Naive thymus-derived CD8-positive, alpha-beta T cell (primary cell): ENCODE data around the gene GNL1. TPM values are rescaled to one million over a fixed set of nuclear protein-coding genes. Genes with fewer than 3 reads are reported as not detected.

Source experiments
- ATAC-seq, 2 donors: fragments of 150-1000 bp; cut with Tn5 transposase in 1 of 2; sonication (Bioruptor Pico), chemical (Tn5 transposase) in 1 of 2; 1 replicate in 1 of 2; 2 replicates in 1 of 2; pipeline ENCODE4 v1.10.0; 2021; ENCODE audit warnings: mild to moderate bottlenecking in 2 of 2, moderate library complexity in 2 of 2
- POLR2A ChIA-PET: fragments of 350-600 bp; sonication (Branson Sonifier 250); formaldehyde crosslinking; loops from one replicate; lab custom pipeline; 2021; ENCODE audit warnings: antibody characterized with exemption; lab: Charles Lee
- DNase-seq, 10 donors: peaks; one replicate each; pipeline versions ENCODE4 v3.0.0 to v3.0.0-alpha.2; 2020 to 2022
- H3K27ac Mint-ChIP-seq, 10 donors: one replicate each; pipeline ENCODE4 v1.8.0; 2020 to 2022; ENCODE audit warnings: mild to moderate bottlenecking in 10 of 10, mixed read lengths in 10 of 10, moderate library complexity in 4 of 10, inconsistent platforms in 1 of 10
- H3K27me3 Mint-ChIP-seq, 5 donors: one replicate each; pipeline ENCODE4 v1.8.0; 2021 to 2022; ENCODE audit warnings: mixed read lengths in 5 of 5
- H3K36me3 Mint-ChIP-seq, 3 donors: one replicate each; pipeline ENCODE4 v1.8.0; 2020 to 2022; ENCODE audit warnings: mixed read lengths in 3 of 3, mild to moderate bottlenecking in 2 of 3, inconsistent platforms in 1 of 3
- H3K4me1 Mint-ChIP-seq, 4 donors: one replicate each; pipeline ENCODE4 v1.8.0; 2021 to 2022; ENCODE audit warnings: mixed read lengths in 4 of 4
- H3K4me3 Mint-ChIP-seq, 10 donors: one replicate each; pipeline ENCODE4 v1.8.0; 2020 to 2022; ENCODE audit warnings: mild to moderate bottlenecking in 10 of 10, mixed read lengths in 10 of 10, moderate library complexity in 6 of 10, inconsistent platforms in 1 of 10
- H3K9me3 Mint-ChIP-seq, 9 donors: one replicate each; pipeline ENCODE4 v1.8.0; 2020 to 2022; ENCODE audit warnings: mixed read lengths in 9 of 9, mild to moderate bottlenecking in 3 of 9, inconsistent platforms in 1 of 9, moderate library complexity in 1 of 9
- microRNA-seq: library from miRNA; unstranded; fragments of <30 nt; microRNA quantifications from one replicate; pipeline ENCODE4 v1.2.0, GENCODE V29; 2022; ENCODE audit warnings: borderline microRNAs expressed
- polyA plus RNA-seq, 3 donors: library from polyadenylated mRNA; unstranded; fragments of 300-500 nt; fragmentation: Illumina TruSeq; gene quantifications; one replicate each; pipeline ENCODE4 v1.2.3, GENCODE V29; 2021
- total RNA-seq, 8 experiments: library from RNA in 2 of 8; stranded (reverse) in 2 of 8; gene quantifications; one replicate each; pipeline ENCODE4 v1.2.3 and lab custom pipeline; 2021 to 2026

Gene GNL1
- total and polyA plus RNA-seq, 5 experiments from 2014 or later, result 24.7 to 80.7 (median 34.1) TPM

DNA sequence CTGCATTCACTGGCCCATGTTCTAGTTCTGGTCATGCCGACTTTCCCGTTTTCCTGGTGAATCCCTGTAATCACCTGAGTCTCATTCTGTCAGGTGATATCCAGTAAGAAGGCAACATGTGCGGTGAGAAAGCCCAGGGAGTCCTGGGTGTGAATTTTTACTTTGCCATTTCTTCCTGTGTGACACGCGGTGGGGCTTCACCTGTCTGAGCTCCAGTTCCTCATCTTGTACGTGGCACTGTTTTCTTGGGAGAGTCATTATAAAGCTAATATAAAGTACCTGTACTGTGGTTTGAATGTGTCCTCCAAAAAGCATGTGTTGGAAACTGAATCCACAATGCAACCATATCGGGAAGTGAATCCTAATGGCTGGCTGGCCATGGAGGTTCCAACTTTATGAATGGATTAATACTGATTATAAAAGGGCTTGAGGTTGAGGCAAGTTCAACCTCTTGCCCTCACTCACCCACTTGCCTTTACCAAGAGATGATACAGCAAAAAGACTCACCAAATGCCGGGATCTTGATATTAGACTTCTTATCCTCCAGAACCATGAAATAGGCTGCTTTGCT, 61.9 kb downstream of the GNL1 start:
- H3K4me1 Mint-ChIP-seq, result peaks cover 49 to 83% (median 73%) of the 10 kb centered on the region in 4 donors
- H3K36me3 Mint-ChIP-seq, result peaks cover 19 to 50% (median 30%) of the 10 kb centered on the region in 3 donors
- H3K27ac Mint-ChIP-seq, result peak overlapping the region; percentile 87 to 100 (median 95)
- DNase-seq (peak in 4 of 10 donors; percentile 17 to 43 (median 33)), ATAC-seq (no peak)
- H3K27me3 Mint-ChIP-seq, result no peaks in the 10 kb centered on the region
- peak overlapping the region; percentile 81 to 100 (median 98) for H3K4me3 Mint-ChIP-seq
- POLR2A ChIA-PET, result interaction anchor here (0.6 to 12.2 kb wide), 13 partner anchors 12 to 376 kb away, joined by 3 to 540 read pairs (median 15); partner anchors contain the start of genes GNL1, MDC1 and PRR3
- H3K9me3 Mint-ChIP-seq, result no peaks in the 10 kb centered on the region

DNA sequence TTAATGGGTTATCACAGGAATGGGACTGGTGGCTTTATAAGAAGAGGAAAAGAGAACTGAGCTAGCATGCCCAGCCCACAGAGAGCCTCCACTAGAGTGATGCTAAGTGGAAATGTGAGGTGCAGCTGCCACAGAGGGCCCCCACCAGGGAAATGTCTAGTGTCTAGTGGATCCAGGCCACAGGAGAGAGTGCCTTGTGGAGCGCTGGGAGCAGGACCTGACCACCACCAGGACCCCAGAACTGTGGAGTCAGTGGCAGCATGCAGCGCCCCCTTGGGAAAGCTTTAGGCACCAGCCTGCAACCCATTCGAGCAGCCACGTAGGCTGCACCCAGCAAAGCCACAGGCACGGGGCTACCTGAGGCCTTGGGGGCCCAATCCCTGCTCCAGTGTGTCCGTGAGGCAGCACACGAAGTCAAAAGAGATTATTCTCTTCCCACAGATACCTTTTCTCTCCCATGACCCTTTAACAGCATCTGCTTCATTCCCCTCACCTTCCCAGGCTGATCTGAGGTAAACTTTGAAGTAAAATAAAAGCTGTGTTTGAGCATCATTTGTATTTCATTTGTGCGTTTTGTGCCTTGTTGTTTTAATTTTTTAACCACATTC, 62.5 kb downstream of the GNL1 start:
- peak in 5 of 10 donors; percentile 38 to 55 (median 50) for DNase-seq

DNA sequence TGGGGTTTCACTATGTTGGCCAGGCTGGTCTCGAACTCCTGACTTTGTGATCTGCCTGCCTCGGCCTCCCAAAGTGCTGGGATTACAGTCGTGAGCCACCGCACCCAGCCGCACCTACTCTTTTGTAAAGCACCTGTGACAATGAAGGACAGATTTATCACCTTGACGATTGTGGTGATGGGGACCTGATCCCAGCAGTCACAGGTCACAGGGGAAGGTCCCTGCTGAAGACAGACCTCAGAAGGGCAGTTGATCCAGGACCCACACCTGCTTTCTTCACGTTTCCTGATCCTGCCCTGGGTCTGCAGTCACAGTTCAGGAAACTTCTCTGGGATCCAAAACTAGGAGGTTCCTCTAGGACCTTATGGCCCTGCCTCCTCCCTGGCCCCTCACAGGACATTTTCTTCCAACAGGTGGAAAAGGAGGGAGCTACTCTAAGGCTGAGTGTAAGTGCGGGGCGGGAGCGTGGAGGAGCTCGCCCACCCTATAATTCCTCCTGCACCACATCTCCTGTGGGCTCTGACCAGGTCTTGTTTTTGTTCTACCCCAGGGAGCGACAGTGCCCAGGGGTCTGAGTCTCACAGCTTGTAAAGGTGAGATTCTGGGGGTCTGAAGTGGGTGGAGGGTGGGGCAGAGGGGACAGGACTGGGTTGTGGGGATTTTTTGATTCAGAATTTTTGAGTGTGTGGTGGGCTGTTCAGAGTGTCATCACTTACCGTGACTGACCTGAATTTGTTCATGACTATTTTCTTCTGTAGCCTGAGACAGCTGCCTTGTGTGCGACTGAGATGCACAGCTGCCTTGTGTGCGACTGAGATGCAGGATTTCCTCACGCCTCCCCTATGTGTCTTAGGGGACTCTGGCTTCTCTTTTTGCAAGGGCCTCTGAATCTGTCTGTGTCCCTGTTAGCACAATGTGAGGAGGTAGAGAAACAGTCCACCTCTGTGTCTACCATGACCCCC, 64.0 kb downstream of the GNL1 start:
- H3K9me3 Mint-ChIP-seq, result no peaks in the 10 kb centered on the region
- ATAC-seq, result peak in 1 of 2 donors; percentile 4

More for the DNA sequence above, 62.5 kb downstream of the GNL1 start:
- Mint-ChIP-seq H3K4me1 (peaks cover 52 to 87% (median 77%) of the 10 kb centered on the region in 4 donors), H3K27ac (peak overlapping the region; percentile 87 to 100 (median 95)), H3K4me3 (peak overlapping the region; percentile 81 to 100 (median 98)), H3K9me3 (no peaks in the 10 kb centered on the region), H3K27me3 (no peaks in the 10 kb centered on the region), H3K36me3 (peaks cover 22 to 52% (median 31%) of the 10 kb centered on the region in 3 donors)
- ATAC-seq, result peak in 1 of 2 donors; percentile 12
- POLR2A ChIA-PET, result interaction anchor here (0.6 to 12.2 kb wide), 17 partner anchors 11 to 377 kb away, joined by 3 to 540 read pairs (median 10); partner anchors contain the start of genes GNL1, MDC1, PPP1R10 and PRR3

More for the DNA sequence above, 64.0 kb downstream of the GNL1 start:
- H3K4me1 Mint-ChIP-seq, result peaks cover 54 to 86% (median 76%) of the 10 kb centered on the region in 4 donors
- peak overlapping the region; percentile 95 to 100 (median 99) for H3K4me3 Mint-ChIP-seq
- H3K36me3 Mint-ChIP-seq, result peaks cover 22 to 52% (median 31%) of the 10 kb centered on the region in 3 donors
- no peaks in the 10 kb centered on the region for H3K27me3 Mint-ChIP-seq
- peak in 5 of 10 donors; percentile 18 to 46 (median 35) for DNase-seq
- POLR2A ChIA-PET, result interaction anchor here (0.6 to 12.2 kb wide), 21 partner anchors 10 to 863 kb away, joined by 3 to 540 read pairs (median 10); partner anchors contain the start of genes ABCF1, GNL1, PRR3 and TUBB
- peak overlapping the region; percentile 84 to 100 (median 98) for H3K27ac Mint-ChIP-seq

Small RNAs within 50 kb of the gene (microRNA-seq; reads per million reads assigned to microRNA genes)
- 21.2 reads per million, percentile 42 among the genes with 10 or more reads in this experiment for gene MIR877

Other genes starting within 250 kb of the GNL1 start
- 10 to 100 TPM; 22.1 to 23.1 TPM for gene TRIM39, start 229.6 kb downstream of the GNL1 start, total RNA-seq
- gene TRIM39, start 229.6 kb downstream of the GNL1 start, polyA plus RNA-seq, result 10 to 100 TPM in 2 of 3 donors, 1 to 10 TPM in 1; 6.6 to 15.4 (median 12.7) TPM
- 10 to 100 TPM; 48.2 to 49.5 TPM for gene RPP21, start 211.3 kb downstream of the GNL1 start, total RNA-seq
- 10 to 100 TPM; 61.1 to 92.4 (median 73.6) TPM for gene RPP21, start 211.3 kb downstream of the GNL1 start, polyA plus RNA-seq
- 1,000 to 10,000 TPM; 1,291 to 1,305 TPM for gene HLA-E, start 67.0 kb downstream of the GNL1 start, total RNA-seq
- gene HLA-E, start 67.0 kb downstream of the GNL1 start, polyA plus RNA-seq, result 1,000 to 10,000 TPM; 2,699 to 2,977 (median 2,826) TPM
- gene PRR3, start 806 bp upstream of the GNL1 start, total RNA-seq, result 10 to 100 TPM; 28.4 to 28.9 TPM
- 10 to 100 TPM in 1 of 3 donors, 1 to 10 TPM in 2; 7.9 to 12.7 (median 8.6) TPM for gene PRR3, start 806 bp upstream of the GNL1 start, polyA plus RNA-seq
- 10 to 100 TPM; 68.6 to 71.3 TPM for gene ABCF1, start 15.0 kb upstream of the GNL1 start, total RNA-seq
- gene ABCF1, start 15.0 kb upstream of the GNL1 start, polyA plus RNA-seq, result 10 to 100 TPM; 19.1 to 43.1 (median 30.5) TPM
- gene PPP1R10, start 60.8 kb upstream of the GNL1 start, total RNA-seq, result 100 to 1,000 TPM; 191 to 193 TPM
- gene PPP1R10, start 60.8 kb upstream of the GNL1 start, polyA plus RNA-seq, result 10 to 100 TPM; 16.9 to 20.2 (median 19.8) TPM
- 10 to 100 TPM; 43.1 to 43.8 TPM for gene MRPS18B, start 61.4 kb upstream of the GNL1 start, total RNA-seq
- 100 to 1,000 TPM in 2 of 3 donors, 10 to 100 TPM in 1; 87.4 to 161 (median 119) TPM for gene MRPS18B, start 61.4 kb upstream of the GNL1 start, polyA plus RNA-seq
- 10 to 100 TPM; 12.6 to 13.4 TPM for gene ATAT1, start 70.4 kb upstream of the GNL1 start, total RNA-seq
- 1 to 10 TPM; 1.6 to 2.0 (median 1.7) TPM for gene ATAT1, start 70.4 kb upstream of the GNL1 start, polyA plus RNA-seq
- 10 to 100 TPM; 29.3 to 30.9 TPM for gene C6orf136, start 90.6 kb upstream of the GNL1 start, total RNA-seq
- 10 to 100 TPM in 2 of 3 donors, 1 to 10 TPM in 1; 5.6 to 23.2 (median 13.7) TPM for gene C6orf136, start 90.6 kb upstream of the GNL1 start, polyA plus RNA-seq
- gene DHX16, start 116.5 kb upstream of the GNL1 start, total RNA-seq, result 10 to 100 TPM; 42.1 to 45.6 TPM
- gene DHX16, start 116.5 kb upstream of the GNL1 start, polyA plus RNA-seq, result 10 to 100 TPM; 17.7 to 31.2 (median 18.7) TPM
- gene PPP1R18, start 130.2 kb upstream of the GNL1 start, total RNA-seq, result 10 to 100 TPM; 79.0 to 82.0 TPM
- gene PPP1R18, start 130.2 kb upstream of the GNL1 start, polyA plus RNA-seq, result 10 to 100 TPM; 79.8 to 98.6 (median 95.7) TPM
- gene NRM, start 134.5 kb upstream of the GNL1 start, total RNA-seq, result 1 to 10 TPM; 2.4 TPM
- gene NRM, start 134.5 kb upstream of the GNL1 start, polyA plus RNA-seq, result 1 to 10 TPM; 3.7 to 5.4 (median 5.4) TPM
- 10 to 100 TPM; 50.8 to 54.9 TPM for gene MDC1, start 160.8 kb upstream of the GNL1 start, total RNA-seq
- 1 to 10 TPM; 1.3 to 6.3 (median 2.8) TPM for gene MDC1, start 160.8 kb upstream of the GNL1 start, polyA plus RNA-seq
- gene TUBB, start 163.9 kb upstream of the GNL1 start, total RNA-seq, result 100 to 1,000 TPM; 171 to 187 TPM
- gene TUBB, start 163.9 kb upstream of the GNL1 start, polyA plus RNA-seq, result 100 to 1,000 TPM in 1 of 3 donors, 10 to 100 TPM in 2; 79.2 to 116 (median 83.3) TPM
- 10 to 100 TPM; 74.1 to 79.8 TPM for gene FLOT1, start 186.2 kb upstream of the GNL1 start, total RNA-seq
- gene FLOT1, start 186.2 kb upstream of the GNL1 start, polyA plus RNA-seq, result 10 to 100 TPM; 76.0 to 98.4 (median 78.4) TPM
- 10 to 100 TPM; 16.0 to 17.0 TPM for gene IER3, start 188.1 kb upstream of the GNL1 start, total RNA-seq
- gene IER3, start 188.1 kb upstream of the GNL1 start, polyA plus RNA-seq, result 1 to 10 TPM in 2 of 3 donors, under 1 TPM in 1; 0.58 to 1.8 (median 1.5) TPM